Measurements from ENCODE around the gene AUTS2. TPM values are rescaled to one million over a fixed set of nuclear protein-coding genes. Genes with fewer than 3 reads are reported as not detected.

Gene AUTS2
- total RNA-seq, 1 donor from 2014 or later: 80.6 TPM

DNA sequence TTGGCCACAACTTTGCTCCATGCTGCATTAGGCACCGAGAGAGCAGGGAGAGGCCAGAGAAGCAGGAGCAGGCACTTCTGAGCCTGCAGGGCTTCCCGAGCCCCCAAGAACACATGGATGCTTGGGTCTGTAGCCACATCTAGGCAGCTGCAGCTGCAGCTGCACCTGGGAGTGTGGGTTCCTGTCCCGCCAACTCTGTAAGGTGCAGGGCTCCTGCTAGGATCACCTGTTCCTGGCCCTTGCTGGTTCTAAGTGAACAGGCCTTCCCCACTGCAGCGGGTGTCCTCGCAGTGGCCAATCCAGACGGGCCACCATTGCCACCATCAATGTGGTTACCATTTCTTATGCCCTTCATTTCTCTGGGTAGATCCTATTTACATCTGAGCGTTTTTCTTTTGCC, 330.3 kb downstream of the AUTS2 start:
- TF ChIP-seq, protein P1, sequence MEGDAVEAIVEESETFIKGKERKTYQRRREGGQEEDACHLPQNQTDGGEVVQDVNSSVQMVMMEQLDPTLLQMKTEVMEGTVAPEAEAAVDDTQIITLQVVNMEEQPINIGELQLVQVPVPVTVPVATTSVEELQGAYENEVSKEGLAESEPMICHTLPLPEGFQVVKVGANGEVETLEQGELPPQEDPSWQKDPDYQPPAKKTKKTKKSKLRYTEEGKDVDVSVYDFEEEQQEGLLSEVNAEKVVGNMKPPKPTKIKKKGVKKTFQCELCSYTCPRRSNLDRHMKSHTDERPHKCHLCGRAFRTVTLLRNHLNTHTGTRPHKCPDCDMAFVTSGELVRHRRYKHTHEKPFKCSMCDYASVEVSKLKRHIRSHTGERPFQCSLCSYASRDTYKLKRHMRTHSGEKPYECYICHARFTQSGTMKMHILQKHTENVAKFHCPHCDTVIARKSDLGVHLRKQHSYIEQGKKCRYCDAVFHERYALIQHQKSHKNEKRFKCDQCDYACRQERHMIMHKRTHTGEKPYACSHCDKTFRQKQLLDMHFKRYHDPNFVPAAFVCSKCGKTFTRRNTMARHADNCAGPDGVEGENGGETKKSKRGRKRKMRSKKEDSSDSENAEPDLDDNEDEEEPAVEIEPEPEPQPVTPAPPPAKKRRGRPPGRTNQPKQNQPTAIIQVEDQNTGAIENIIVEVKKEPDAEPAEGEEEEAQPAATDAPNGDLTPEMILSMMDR (IDR thresholded peaks at IDR 0.05): no peak
- no peak for DNase-seq (ENCODE audit: extremely low spot score, unreplicated experiment)
- Mint-ChIP-seq H3K27me3 (ENCODE audit: unreplicated experiment) (no peaks in the 10 kb centered on the region), H3K4me3 (ENCODE audit: unreplicated experiment) (no peak overlapping the region), H3K4me1 (ENCODE audit: unreplicated experiment) (peaks cover 8% of the 10 kb centered on the region), H3K36me3 (ENCODE audit: unreplicated experiment) (peaks cover 2% of the 10 kb centered on the region), H3K9me3 (ENCODE audit: unreplicated experiment) (peaks cover 7% of the 10 kb centered on the region), H3K27ac (ENCODE audit: unreplicated experiment) (no peak overlapping the region)

DNA sequence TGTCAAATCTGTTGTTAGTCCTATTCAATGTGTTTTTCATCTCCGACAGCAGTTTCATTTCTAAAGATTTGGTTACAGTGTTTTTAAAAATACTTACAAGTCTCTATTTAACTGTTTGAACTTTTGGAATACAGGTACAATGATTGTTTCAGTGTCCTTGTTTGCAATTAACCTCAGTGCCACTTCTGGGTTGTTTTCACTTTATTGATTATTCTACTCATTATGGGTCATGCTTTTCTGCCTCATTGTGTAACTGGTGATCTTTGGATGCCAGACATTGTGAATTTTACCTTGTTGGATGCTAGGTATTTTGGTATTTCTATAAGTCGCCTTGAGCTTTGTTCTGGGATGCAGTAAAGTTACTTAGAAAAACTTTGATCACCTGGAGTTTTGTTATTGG, 331.3 kb downstream of the AUTS2 start:
- peaks cover 2% of the 10 kb centered on the region for H3K36me3 Mint-ChIP-seq (ENCODE audit: unreplicated experiment)

DNA sequence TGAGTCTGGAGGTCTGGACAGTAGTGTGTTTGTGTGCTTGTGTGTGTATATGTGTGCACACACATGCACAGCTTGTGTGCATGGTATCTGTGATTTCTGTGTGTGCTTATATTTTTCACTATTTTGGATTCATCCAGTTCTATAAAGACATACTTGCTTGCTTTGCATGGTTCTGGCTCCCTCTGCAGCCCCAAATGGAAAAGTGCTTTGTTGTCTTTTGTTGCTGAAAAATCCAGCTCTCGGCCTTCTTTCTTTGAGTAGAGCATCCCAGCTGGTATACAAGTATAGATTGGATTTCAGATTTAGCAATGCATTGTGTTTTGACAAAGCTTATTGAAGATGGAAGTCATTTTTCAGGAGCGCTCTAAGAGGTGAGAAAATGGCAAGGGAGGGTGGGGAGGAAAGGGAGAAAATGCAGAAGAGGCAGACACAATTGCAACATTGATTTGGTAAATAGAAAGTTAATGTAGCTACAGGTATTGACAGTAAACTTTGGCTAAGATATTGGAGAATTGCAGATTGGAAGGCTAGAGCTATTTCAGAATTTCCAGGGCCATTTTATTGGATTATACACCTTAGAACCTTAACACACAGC, 333.9 kb downstream of the AUTS2 start:
- TF ChIP-seq, protein P1 (IDR thresholded peaks at IDR 0.05): peak; percentile 82
- H3K27ac Mint-ChIP-seq (ENCODE audit: unreplicated experiment): no peak overlapping the region
- H3K4me1 Mint-ChIP-seq (ENCODE audit: unreplicated experiment): peaks cover 8% of the 10 kb centered on the region
- no peak for DNase-seq (ENCODE audit: extremely low spot score, unreplicated experiment)
- H3K4me3 Mint-ChIP-seq (ENCODE audit: unreplicated experiment): no peak overlapping the region
- H3K27me3 Mint-ChIP-seq (ENCODE audit: unreplicated experiment): no peaks in the 10 kb centered on the region
- H3K36me3 Mint-ChIP-seq (ENCODE audit: unreplicated experiment): no peaks in the 10 kb centered on the region
- no peaks in the 10 kb centered on the region for H3K9me3 Mint-ChIP-seq (ENCODE audit: unreplicated experiment)

More for the DNA sequence above, 331.3 kb downstream of the AUTS2 start:
- no peaks in the 10 kb centered on the region for H3K27me3 Mint-ChIP-seq (ENCODE audit: unreplicated experiment)
- peaks cover 7% of the 10 kb centered on the region for H3K9me3 Mint-ChIP-seq (ENCODE audit: unreplicated experiment)
- no peak for DNase-seq (ENCODE audit: extremely low spot score, unreplicated experiment)
- peaks cover 8% of the 10 kb centered on the region for H3K4me1 Mint-ChIP-seq (ENCODE audit: unreplicated experiment)
- TF ChIP-seq, protein P1 (IDR thresholded peaks at IDR 0.05): no peak
- no peak overlapping the region for H3K4me3 Mint-ChIP-seq (ENCODE audit: unreplicated experiment)
- H3K27ac Mint-ChIP-seq (ENCODE audit: unreplicated experiment): no peak overlapping the region

GRCh38 chr7:69934144-69934903, 336.0 kb downstream of the AUTS2 start:
- TF ChIP-seq, protein P1 (IDR thresholded peaks at IDR 0.05): no peak
- Mint-ChIP-seq H3K9me3 (ENCODE audit: unreplicated experiment) (no peaks in the 10 kb centered on the region), H3K4me1 (ENCODE audit: unreplicated experiment) (peaks cover 2% of the 10 kb centered on the region), H3K27ac (ENCODE audit: unreplicated experiment) (no peak overlapping the region), H3K36me3 (ENCODE audit: unreplicated experiment) (no peaks in the 10 kb centered on the region), H3K27me3 (ENCODE audit: unreplicated experiment) (no peaks in the 10 kb centered on the region), H3K4me3 (ENCODE audit: unreplicated experiment) (no peak overlapping the region)
- DNase-seq (ENCODE audit: extremely low spot score, unreplicated experiment): no peak

- Mint-ChIP-seq H3K36me3 (ENCODE audit: unreplicated experiment) (no peaks in the 10 kb centered on the region), H3K9me3 (ENCODE audit: unreplicated experiment) (no peaks in the 10 kb centered on the region), H3K27me3 (ENCODE audit: unreplicated experiment) (no peaks in the 10 kb centered on the region), H3K4me1 (ENCODE audit: unreplicated experiment) (no peaks in the 10 kb centered on the region), H3K4me3 (ENCODE audit: unreplicated experiment) (no peak overlapping the region), H3K27ac (ENCODE audit: unreplicated experiment) (no peak overlapping the region)
- no peak for DNase-seq (ENCODE audit: extremely low spot score, unreplicated experiment)
- TF ChIP-seq, protein P1 (IDR thresholded peaks at IDR 0.05): no peak
These were observed 336.8 kb downstream of the AUTS2 start for GRCh38 chr7:69935107-69935506.
